ENCODE data around the gene KCNK4.

KCNK4 gene

GRCh38 chr11:64349025-64349387 lies 57.9 kb downstream of the KCNK4 start:
- DNase-seq (ENCODE audit: low read depth), result no peak

GRCh38 chr11:64349404-64349803 lies 58.3 kb downstream of the KCNK4 start:
- DNase-seq (ENCODE audit: low read depth), result no peak

Measured in activated T-cell treated with anti-CD3 and anti-CD28 coated beads for 48 hours (primary cell).